Uterus (tissue), 2 donors: ENCODE data around the gene CREB3L1.

Source experiments
- CTCF ChIP-seq, 4 experiments: fragments of 200-600 bp in 2 of 4; fragments of 450-650 bp in 2 of 4; sonication (generic) in 2 of 4; IDR thresholded peaks; one replicate each; pipeline ENCODE4 v1.5.1; 2016 to 2019; ENCODE audit warnings: antibody characterized with exemption in 4 of 4, mild to moderate bottlenecking in 2 of 4, moderate library complexity in 1 of 4
- POLR2A ChIP-seq, 2 donors: fragments of 450-650 bp; IDR thresholded peaks; one replicate each; pipeline ENCODE4 v1.6.1; 2016; ENCODE audit warnings: antibody characterized with exemption in 2 of 2, mild to moderate bottlenecking in 1 of 2, moderate library complexity in 1 of 2

DNA sequence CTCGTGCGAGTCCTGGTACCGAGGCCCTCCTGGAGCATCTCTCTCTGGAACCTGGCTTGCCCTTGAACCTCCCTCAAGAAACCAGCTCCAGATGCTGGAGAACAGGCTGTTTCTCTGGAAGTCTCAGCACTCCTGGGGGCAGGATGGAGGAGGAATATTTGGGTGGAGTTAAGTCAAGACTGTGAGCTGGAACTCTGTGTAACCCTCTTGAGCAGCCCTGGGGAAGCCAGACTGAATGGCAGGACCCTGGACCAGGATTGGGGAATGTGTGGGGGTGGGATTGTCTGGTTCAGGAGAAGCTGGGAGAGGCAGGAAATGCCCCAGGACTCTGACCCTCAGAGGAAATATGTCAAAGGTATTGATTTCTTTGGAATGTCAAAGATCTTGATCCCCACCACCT lies 7.7 kb downstream of the CREB3L1 start:
- TF ChIP-seq CTCF (IDR thresholded peaks at IDR 0.05), result no peak
- TF ChIP-seq POLR2A (IDR thresholded peaks at IDR 0.05), result no peak
